Kidney epithelial cell (primary cell): ENCODE results near the gene C19orf81. TPM values are rescaled to one million over a fixed set of nuclear protein-coding genes. Genes with fewer than 3 reads are reported as not detected.

Experiments
- DNase-seq: peaks from one replicate; pipeline ENCODE4 v3.0.0-alpha.2; 2010; ENCODE audit warnings: low read depth
- H3K27me3 ChIP-seq: 2 replicates; pipeline ENCODE4 v1.6.0; 2011; ENCODE audit warnings: low read length; ENCODE audit not compliant: control insufficient read depth, insufficient read depth
- H3K36me3 ChIP-seq: 2 replicates; pipeline ENCODE4 v1.5.1; 2011; ENCODE audit warnings: low read length; ENCODE audit not compliant: control insufficient read depth, insufficient read depth
- H3K4me3 ChIP-seq: 2 replicates; pipeline ENCODE4 v1.5.1; 2011; ENCODE audit warnings: low read depth, mild to moderate bottlenecking, control low read depth, low read length
- total RNA-seq: library from RNA; depleted of rRNA; stranded (reverse); fragments of >200 nt; gene quantifications from 2 replicates; pipeline ENCODE4 v1.2.3, GENCODE V29; 2015
- TF ChIP-seq, protein P1 (sequence below): IDR thresholded peaks from 2 replicates; pipeline ENCODE4 v1.5.1; 2011; ENCODE audit warnings: mild to moderate bottlenecking, moderate library complexity, low read length, control low read depth, inconsistent platforms; ENCODE audit not compliant: insufficient read depth, poor library complexity, severe bottlenecking

C19orf81 gene
- total RNA-seq, 1 donor from 2014 or later: 16.5 TPM

GRCh38 chr19:50670102-50670380 lies 20.8 kb downstream of the C19orf81 start:
- DNase-seq: no peak
- TF ChIP-seq, protein P1, sequence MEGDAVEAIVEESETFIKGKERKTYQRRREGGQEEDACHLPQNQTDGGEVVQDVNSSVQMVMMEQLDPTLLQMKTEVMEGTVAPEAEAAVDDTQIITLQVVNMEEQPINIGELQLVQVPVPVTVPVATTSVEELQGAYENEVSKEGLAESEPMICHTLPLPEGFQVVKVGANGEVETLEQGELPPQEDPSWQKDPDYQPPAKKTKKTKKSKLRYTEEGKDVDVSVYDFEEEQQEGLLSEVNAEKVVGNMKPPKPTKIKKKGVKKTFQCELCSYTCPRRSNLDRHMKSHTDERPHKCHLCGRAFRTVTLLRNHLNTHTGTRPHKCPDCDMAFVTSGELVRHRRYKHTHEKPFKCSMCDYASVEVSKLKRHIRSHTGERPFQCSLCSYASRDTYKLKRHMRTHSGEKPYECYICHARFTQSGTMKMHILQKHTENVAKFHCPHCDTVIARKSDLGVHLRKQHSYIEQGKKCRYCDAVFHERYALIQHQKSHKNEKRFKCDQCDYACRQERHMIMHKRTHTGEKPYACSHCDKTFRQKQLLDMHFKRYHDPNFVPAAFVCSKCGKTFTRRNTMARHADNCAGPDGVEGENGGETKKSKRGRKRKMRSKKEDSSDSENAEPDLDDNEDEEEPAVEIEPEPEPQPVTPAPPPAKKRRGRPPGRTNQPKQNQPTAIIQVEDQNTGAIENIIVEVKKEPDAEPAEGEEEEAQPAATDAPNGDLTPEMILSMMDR: no peak
- Histone ChIP-seq H3K4me3 (no peak overlapping the region), H3K36me3 (no peaks in the 10 kb centered on the region), H3K27me3 (peaks cover 46% of the 10 kb centered on the region)

DNA sequence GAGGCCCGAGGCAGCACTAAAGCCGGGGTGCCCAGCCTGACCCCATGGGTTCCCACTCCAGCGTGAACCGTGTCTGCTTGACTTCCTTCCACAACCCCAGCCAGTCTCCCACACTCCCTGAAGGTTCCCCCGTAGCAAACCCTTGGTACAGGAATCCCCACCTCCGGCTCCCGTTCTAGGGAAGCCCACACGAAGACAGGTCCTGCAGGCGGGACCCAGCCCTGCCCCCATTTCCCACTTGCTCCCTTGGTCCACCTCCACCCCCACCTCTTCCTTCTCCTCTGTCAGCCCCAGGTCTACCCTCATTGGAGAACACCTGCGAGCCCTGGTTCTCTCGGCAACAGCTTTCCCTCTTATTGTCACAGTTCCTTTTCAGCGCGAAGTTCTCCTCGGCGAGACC lies 23.9 kb downstream of the C19orf81 start:
- DNase-seq: no peak
- peaks cover 22% of the 10 kb centered on the region for H3K27me3 ChIP-seq
- TF ChIP-seq, protein P1: no peak
- H3K36me3 ChIP-seq: no peaks in the 10 kb centered on the region
- H3K4me3 ChIP-seq: no peak overlapping the region

GRCh38 chr19:50676625-50677197 lies 27.5 kb downstream of the C19orf81 start:
- H3K27me3 ChIP-seq: peaks cover 3% of the 10 kb centered on the region
- DNase-seq: no peak
- TF ChIP-seq, protein P1: no peak
- H3K4me3 ChIP-seq: no peak overlapping the region
- no peaks in the 10 kb centered on the region for H3K36me3 ChIP-seq

DNA sequence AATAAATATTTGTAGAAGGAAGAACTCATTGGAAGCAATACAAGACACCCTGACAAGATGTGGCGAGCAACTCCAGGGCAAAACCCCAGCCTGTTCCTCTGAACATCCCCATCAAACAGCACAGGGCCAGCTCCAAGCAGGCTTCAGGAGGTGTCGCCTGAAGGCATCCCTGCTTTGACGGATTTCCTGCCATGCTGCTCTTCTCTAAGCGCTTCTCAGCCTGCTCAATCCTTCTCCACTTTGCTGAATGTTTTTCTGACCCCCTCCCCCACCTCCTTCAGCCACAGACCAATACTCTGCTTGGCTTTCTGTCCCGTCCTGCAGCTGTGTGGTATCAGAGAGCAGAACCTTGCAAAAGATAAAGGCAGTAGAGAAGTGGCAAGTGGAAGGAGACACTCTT lies 28.4 kb downstream of the C19orf81 start:
- H3K36me3 ChIP-seq: no peaks in the 10 kb centered on the region
- TF ChIP-seq, protein P1: no peak
- H3K4me3 ChIP-seq: no peak overlapping the region
- DNase-seq: no peak
- peaks cover 3% of the 10 kb centered on the region for H3K27me3 ChIP-seq

- TF ChIP-seq, protein P1: no peak
- no peaks in the 10 kb centered on the region for H3K27me3 ChIP-seq
- no peak overlapping the region for H3K4me3 ChIP-seq
- H3K36me3 ChIP-seq: no peaks in the 10 kb centered on the region
- DNase-seq: no peak
Measured at GRCh38 chr19:50678323-50678722, 29.1 kb downstream of the C19orf81 start.

DNA sequence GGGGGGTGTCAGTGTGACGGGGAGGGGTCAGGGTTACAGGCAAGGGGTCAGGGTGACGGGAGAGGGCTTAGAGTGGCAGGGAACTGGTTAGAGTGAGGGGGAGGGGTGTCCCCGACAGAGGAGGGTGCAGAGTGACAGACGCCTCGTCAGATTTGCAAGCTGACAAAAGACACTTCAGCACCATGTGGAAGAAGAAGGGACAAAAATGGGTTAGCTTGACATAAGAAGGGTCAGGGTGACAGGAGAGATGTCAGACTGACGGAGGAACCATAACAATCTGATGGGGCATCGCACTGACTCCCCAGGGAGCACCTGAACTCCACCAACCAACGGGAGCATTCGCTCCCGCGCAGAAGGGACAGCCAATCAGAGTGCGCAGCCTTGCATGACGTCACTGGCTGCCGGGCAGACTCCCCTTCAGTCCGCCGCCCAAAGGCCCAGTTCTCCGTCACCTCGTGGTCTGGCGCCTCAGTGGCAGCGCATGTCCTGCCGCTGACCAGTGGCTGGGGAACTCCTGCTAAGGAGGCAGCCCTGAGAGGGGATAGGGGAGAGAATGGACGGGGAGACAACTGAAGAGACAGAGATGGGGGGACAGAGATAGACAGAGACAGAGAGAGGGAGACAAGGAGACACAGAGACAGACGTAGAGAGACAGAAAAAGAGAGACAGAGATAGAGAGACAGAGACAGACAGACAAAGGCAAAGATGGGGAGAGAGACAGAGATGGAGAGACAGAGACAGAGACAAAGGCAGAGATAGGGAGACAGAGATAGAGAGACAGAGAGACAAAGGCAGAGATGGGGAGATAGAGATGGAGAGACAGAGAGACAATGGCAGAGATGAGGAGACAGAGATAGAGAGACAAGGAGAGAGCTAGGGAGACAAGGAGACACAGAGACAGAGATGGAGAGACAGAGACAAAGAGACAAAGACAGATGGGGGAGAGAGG lies 30.2 kb downstream of the C19orf81 start:
- H3K36me3 ChIP-seq: no peaks in the 10 kb centered on the region
- no peak for DNase-seq
- TF ChIP-seq, protein P1: no peak

More for the DNA sequence above, 30.2 kb downstream of the C19orf81 start:
- H3K4me3 ChIP-seq: no peak overlapping the region
- H3K27me3 ChIP-seq: no peaks in the 10 kb centered on the region
